Body of pancreas (tissue), 4 donors: ENCODE results near the gene SC5D. TPM values are rescaled to one million over a fixed set of nuclear protein-coding genes. Genes with fewer than 3 reads are reported as not detected.
A peak's percentile ranks its signal among the peaks of the same experiment; 100 is the strongest.

Experiments
- ATAC-seq: fragments of 150-250 bp; one replicate; pipeline ENCODE4 v1.9.1; 2016
- DNase-seq, 4 donors: peaks; one replicate each; pipeline ENCODE4 v3.0.0-alpha.2; 2019
- H3K27ac ChIP-seq, 4 donors: fragments of 200-600 bp; sonication (generic); 1 replicate in 3 of 4; 2 replicates in 1 of 4; pipeline versions ENCODE4 v1.5.1 to v1.6.1; 2016 to 2019; ENCODE audit warnings: mild to moderate bottlenecking in 1 of 4, mixed read lengths in 1 of 4, moderate library complexity in 1 of 4
- H3K27me3 ChIP-seq, 2 donors: fragments of 200-600 bp; sonication (generic); one replicate each; pipeline ENCODE4 v1.6.0; 2016; ENCODE audit warnings: mild to moderate bottlenecking in 1 of 2
- H3K36me3 ChIP-seq, 2 donors: fragments of 200-600 bp; sonication (generic); replicated peaks in 1 of 2; 2 replicates each; pipeline ENCODE4 v1.5.1; 2016; ENCODE audit warnings: low read depth in 2 of 2; ENCODE audit not compliant: insufficient read depth in 1 of 2
- H3K4me1 ChIP-seq: fragments of 200-600 bp; sonication (generic); one replicate; pipeline ENCODE4 v1.6.0; 2016
- H3K4me3 ChIP-seq, 2 donors: fragments of 200-600 bp; sonication (generic); 1 replicate in 1 of 2; 2 replicates in 1 of 2; pipeline ENCODE4 v1.5.1; 2016 to 2019
- H3K9me3 ChIP-seq, 3 donors: fragments of 200-600 bp; sonication (generic); 1 replicate in 2 of 3; 2 replicates in 1 of 3; pipeline ENCODE4 v1.5.1; 2016
- CTCF ChIP-seq, 7 experiments: fragments of 450-650 bp in 4 of 7; fragments of 200-600 bp in 3 of 7; sonication (generic) in 3 of 7; IDR thresholded peaks; one replicate each; pipeline ENCODE4 v1.5.1; 2016 to 2019; ENCODE audit warnings: antibody characterized with exemption in 7 of 7
- POLR2A ChIP-seq, 3 donors: fragments of 450-650 bp; IDR thresholded peaks; one replicate each; pipeline ENCODE4 v1.6.1; 2016; ENCODE audit warnings: antibody characterized with exemption in 3 of 3, mild to moderate bottlenecking in 2 of 3
- WGBS, 2 donors: methylation state at CpG; one replicate each; pipeline ENCODE4 v1.1.5; 2017; 5-methylcytosine and 5-hydroxymethylcytosine counted together
- intact Hi-C: fragments of 100-400 bp; cut with DNase I; formaldehyde crosslinking; loops from one replicate; pipeline ENCODE4 v1.15.1; 2023
- total RNA-seq, 2 donors: library from RNA; depleted of rRNA; stranded (reverse); fragments of >200 nt; gene quantifications; one replicate each; pipeline ENCODE4 v1.1.0, GENCODE V29; 2016

SC5D gene
- total RNA-seq, 2 donors from 2014 or later, result 9.2 to 22.1 TPM

- no peak for DNase-seq
- 74 to 88% methylated on average over 4 of the region's 4 CpGs for WGBS, 2 donors
- intact Hi-C loops, result no loop called here
- H3K27me3 ChIP-seq, result no peaks in the 10 kb centered on the region
- no peaks in the 10 kb centered on the region for H3K36me3 ChIP-seq
- no peak for ATAC-seq
- no peak overlapping the region for H3K27ac ChIP-seq
- H3K9me3 ChIP-seq, result peaks cover 0 to 7% (median 0%) of the 10 kb centered on the region in 3 donors
- TF ChIP-seq POLR2A (IDR thresholded peaks at IDR 0.05) (no peak), CTCF (IDR thresholded peaks at IDR 0.05) (no peak)
- H3K4me1 ChIP-seq, result no peaks in the 10 kb centered on the region
- H3K4me3 ChIP-seq, result no peak overlapping the region
Observed at GRCh38 chr11:121282886-121283502, 9.6 kb upstream of the SC5D start.

GRCh38 chr11:121291319-121291718 lies 1.3 kb upstream of the SC5D start:
- intact Hi-C loops, result no loop called here
- no peak overlapping the region for H3K27ac ChIP-seq
- ATAC-seq, result no peak

GRCh38 chr11:121291896-121292494 lies 576 bp upstream of the SC5D start:
- 0 to 1% methylated on average over 19 of the region's 19 CpGs for WGBS, 2 donors
- Histone ChIP-seq H3K27me3 (no peaks in the 10 kb centered on the region), H3K4me1 (peaks cover 14% of the 10 kb centered on the region), H3K4me3 (peak overlapping the region; percentile 53 to 75), H3K36me3 (no peaks in the 10 kb centered on the region), H3K27ac (peak overlapping the region; percentile 78 to 95 (median 90)), H3K9me3 (no peaks in the 10 kb centered on the region)
- DNase-seq (peak in 2 of 4 donors; percentile 11 to 14), ATAC-seq (peak; percentile 16)
- no peak for TF ChIP-seq POLR2A (IDR thresholded peaks at IDR 0.05)
- TF ChIP-seq CTCF (IDR thresholded peaks at IDR 0.05), result no peak
- intact Hi-C loops, result no loop called here

More at GRCh38 chr11:121291319-121291718, 1.3 kb upstream of the SC5D start:
- Histone ChIP-seq H3K4me1 (peaks cover 14% of the 10 kb centered on the region), H3K4me3 (no peak overlapping the region), H3K27me3 (no peaks in the 10 kb centered on the region), H3K9me3 (no peaks in the 10 kb centered on the region), H3K36me3 (no peaks in the 10 kb centered on the region)
- WGBS, 2 donors, result 66 to 69% methylated on average over 3 of the region's 3 CpGs
- no peak for TF ChIP-seq CTCF (IDR thresholded peaks at IDR 0.05)
- no peak for DNase-seq

- Histone ChIP-seq H3K9me3 (no peaks in the 10 kb centered on the region), H3K4me1 (peaks cover 14% of the 10 kb centered on the region), H3K27ac (peak overlapping the region; percentile 78 to 95 (median 90)), H3K27me3 (no peaks in the 10 kb centered on the region), H3K4me3 (peak overlapping the region; percentile 53 to 75), H3K36me3 (no peaks in the 10 kb centered on the region)
- TF ChIP-seq CTCF (IDR thresholded peaks at IDR 0.05), result no peak
- TF ChIP-seq POLR2A (IDR thresholded peaks at IDR 0.05), result no peak
- ATAC-seq, result peak; percentile 2
- 1% methylated on average over 5 of the region's 5 CpGs for WGBS, 2 donors
- intact Hi-C loops, result no loop called here
- no peak for DNase-seq
Observed at GRCh38 chr11:121293288-121293594, 670 bp downstream of the SC5D start.
